ENCODE data around the gene BACH2.

BACH2 gene

DNA sequence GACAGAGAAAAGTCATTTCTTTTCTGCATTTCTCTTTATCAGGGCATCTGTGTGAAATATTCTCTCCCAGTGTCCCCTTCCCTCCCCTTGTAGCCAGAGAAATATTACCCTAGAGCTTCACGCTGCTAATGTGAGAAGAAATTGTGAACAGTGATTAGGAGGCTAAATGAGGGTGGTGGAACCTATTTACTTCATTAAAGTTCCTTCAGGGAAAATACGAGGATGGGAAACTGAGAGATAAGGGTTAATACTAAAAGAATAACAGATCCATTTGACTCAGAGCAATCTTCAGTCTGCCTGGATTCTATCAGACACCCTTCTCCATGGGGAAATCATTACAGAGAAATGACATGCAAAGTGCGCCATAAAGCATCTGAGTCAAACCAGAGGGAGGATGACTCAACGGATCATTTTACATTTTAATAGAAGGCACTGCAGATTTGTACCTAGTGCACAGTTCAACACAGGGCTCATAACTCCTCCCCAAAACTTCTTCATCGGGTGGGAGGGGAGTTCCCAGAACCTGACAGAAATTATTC lies 271.1 kb downstream of the BACH2 start:
- DNase-seq = no peak

DNA sequence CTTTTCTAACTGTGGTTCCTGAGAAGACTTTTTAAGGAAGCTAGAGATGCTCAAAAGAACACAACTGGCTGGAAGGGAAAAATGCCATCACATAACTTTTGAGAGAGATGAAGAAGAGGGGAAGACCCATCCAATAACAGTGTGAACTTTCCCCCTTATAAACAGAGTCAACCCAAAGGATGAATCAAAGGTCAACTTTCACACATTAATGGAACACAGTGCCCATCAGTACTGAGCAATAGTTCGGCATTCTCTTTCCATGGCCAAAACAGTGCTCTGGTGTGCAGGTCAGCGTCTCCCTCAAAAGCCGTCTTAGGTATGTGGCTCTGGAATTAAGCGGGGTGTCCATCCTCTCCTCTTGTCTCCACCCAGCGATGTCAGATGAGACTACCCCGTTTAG lies 272.0 kb downstream of the BACH2 start:
- DNase-seq = no peak

DNA sequence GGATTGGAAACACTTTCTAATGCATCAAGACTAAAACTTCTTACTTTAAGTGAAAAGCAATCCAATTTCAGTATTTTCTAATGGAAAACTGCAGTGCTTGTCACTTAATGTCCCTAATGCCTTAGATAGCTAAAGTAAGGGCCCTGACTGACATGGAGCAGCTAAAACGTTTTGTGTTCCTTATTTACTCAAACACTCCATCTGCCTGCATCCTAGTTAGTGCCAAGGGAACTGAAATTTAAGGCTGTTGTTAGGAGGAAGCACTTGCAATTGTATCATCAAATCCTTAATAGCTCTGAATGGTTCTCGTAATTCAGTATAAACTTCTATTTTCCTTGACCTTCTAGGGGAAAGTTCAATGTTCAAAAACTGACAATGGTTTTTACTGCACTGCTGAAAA lies 274.9 kb downstream of the BACH2 start:
- peak in 1 of 14 donors; percentile 21 for DNase-seq

DNA sequence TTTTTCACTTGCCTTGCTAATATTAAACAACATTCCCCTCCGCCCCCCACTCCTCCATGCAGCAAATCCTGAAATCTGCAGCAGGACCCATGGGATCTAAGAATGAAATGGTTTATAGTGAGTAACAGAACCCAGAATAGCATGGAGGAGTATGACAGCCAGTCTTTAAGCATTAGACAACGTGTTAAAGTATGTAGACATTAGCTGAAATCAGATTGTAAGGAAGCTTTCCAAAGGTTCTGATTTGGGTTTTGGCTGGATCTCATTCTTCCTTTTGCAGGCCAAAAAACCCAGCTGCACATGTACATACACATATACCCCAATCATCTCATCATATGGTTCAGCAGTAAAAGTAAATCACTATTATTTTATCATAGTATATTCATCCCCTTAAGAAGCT lies 275.9 kb downstream of the BACH2 start:
- DNase-seq = no peak

DNA sequence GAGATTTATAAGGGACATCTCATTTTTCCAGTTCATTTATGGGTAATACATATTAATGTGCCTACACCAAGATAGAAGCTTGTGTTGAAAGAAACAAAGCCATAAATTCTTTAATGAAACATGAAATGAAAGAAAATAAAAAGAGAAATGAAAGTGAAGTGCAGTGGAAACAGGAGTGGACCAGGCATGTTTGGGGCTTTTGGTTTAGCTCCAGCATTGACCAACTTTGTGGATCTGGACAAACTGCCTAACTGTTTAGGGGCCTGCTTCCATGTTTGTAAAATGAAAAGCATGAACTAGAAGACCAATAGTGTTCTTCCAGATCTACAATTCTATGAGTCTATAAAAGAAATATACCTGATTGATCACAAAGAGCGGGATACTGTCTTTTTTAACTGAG lies 277.4 kb downstream of the BACH2 start:
- no peak for DNase-seq

DNA sequence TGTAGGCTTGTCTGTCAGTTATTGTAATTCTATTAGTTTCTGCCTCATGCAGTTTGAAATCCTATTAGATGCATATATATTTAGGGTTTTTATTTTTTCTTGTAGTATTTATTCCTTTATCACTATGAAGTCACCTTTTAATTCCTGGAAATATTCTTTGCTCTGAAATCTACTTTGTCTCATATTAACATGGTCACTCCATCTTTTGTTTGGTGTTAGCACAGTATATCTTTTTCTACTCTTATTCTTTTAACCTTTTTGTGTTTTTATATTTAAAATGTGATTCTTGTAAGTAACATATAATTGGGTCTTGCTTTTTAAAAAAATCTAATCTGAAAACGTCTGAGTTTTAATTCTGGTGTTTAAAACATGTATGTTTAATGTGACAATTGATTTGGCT lies 280.8 kb downstream of the BACH2 start:
- DNase-seq = no peak

DNA sequence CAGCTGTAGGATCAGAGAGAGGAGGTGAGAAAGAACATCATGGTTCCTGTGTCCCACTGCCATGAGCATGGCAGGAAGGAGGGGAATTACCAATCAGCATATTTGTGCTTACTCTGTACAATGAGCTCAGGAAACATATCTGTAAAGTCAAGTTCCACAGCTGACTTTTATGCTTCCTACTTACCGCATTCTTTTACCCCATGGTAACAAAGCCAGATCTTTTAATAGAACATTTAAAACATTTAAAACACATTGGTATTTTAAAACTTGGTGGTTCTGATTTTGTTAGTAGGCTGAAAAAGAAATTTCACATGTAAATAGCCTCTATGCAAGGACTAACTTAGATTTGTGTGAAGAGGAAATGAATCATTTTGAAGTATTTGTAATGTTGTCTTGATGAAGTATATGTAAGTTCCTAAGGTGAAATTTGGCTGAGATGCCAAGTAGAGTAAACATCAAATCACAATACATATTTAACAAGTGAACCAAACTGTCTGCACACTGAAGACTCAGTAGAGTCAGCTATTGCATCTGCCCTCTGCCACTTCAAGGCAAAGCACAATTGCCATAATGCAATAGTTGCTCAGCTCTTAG lies 287.6 kb downstream of the BACH2 start:
- no peak for DNase-seq

DNA sequence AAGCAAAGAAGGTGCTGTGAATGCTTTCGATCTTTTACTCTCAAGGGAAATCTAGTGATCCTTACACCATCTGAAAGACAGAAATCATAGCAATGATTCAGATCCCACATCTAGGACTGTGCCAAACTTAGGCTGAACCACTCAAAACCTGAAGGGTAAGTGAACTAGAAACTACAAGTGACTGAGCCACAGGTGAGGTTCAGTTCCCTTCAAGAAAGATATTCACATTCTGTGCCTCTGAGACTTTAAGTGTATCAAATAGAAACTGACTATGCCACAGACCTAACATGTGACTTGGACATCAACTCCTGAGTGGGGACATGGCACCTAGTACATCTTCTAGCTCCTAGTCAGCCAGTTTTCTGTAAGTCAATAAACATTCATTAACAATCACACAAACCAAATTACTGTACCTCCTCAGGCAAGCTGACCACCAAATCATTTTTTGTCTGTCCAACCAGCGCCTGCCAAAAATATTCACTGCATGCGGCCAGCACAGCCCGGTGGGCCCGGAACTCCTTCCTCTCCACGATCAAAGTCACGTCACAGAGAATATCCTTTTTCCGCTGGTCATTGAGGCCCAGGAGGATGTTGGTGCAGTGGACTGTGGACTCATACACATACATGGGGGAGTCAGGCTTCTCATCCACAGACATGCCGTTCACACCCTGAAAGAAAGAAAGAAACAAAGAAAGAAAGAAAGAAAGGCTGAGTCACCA lies 288.3 kb downstream of the BACH2 start:
- DNase-seq = no peak

DNA sequence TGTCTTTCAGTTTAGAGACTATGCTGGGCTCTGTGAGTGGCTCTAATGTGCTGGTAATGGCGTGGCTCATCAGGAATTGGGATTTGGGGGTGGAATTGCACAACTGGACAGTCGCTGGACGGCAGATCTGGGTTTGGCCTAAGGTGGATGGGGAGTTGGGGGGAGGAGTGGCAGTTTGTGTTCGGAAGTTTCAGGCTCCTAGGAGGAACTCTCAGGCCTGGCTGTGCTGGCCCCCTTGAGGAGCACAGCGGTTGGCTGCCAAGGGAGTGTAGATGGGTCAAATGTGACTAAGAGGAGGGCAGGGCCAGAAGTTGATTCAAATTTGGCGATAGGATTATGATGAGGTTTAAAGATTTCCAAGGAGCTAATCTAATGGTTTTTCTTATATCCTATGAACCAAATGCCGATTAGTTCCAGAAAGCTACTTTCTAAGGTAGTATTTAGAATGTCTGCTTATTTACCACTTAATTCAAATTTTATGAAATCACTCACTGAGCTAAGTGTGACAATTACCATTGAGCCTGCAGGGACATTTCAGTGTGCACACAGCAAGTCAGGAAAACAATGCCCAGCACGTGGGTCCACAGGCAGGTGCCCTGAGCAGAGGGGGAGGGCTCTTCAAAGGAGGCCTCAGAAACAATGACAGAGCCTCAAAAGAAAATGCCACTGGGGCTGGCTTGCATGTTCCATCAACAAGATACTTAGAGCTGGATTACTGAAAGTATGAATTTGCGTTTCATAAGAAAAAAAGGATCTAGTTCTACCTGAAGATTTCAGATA lies 291.4 kb downstream of the BACH2 start:
- no peak for DNase-seq

DNA sequence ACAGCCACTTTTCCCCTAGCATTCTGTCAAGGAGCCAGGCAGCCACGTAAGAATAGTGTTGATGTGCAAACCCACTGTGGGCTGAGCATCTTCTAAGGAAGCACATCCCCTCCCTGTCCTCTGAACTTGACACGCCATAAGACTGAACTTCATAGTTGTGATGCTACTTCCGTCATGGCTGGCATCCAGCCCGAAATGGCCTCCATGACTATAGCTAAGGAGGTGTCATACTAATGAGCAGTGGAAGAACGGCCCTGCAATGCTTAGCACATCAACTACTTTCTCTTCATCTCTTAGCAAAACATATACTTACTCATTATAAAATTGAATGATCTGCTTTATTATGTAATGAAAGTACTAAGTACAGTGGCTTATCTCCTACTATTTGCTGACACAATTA lies 292.1 kb downstream of the BACH2 start:
- no peak for DNase-seq

DNA sequence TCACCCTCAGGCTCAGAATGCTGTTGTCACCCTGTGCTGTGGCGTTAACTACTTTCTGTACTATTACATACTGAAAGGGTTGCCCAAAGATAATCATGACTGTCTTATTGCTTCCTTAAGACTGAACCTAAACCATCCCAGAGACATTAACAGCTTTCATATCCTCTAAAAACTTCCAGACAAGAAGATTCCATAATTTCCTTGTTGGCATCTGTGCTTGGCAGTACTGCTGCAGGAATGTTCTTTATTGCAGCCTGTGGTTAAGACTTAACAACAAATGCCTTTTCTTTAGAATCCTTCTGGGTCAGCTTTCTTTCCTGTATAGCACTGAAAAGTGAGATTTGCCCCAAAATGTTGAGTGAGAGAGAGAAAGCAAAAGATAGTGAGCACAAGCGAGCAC lies 292.7 kb downstream of the BACH2 start:
- no peak for DNase-seq

DNA sequence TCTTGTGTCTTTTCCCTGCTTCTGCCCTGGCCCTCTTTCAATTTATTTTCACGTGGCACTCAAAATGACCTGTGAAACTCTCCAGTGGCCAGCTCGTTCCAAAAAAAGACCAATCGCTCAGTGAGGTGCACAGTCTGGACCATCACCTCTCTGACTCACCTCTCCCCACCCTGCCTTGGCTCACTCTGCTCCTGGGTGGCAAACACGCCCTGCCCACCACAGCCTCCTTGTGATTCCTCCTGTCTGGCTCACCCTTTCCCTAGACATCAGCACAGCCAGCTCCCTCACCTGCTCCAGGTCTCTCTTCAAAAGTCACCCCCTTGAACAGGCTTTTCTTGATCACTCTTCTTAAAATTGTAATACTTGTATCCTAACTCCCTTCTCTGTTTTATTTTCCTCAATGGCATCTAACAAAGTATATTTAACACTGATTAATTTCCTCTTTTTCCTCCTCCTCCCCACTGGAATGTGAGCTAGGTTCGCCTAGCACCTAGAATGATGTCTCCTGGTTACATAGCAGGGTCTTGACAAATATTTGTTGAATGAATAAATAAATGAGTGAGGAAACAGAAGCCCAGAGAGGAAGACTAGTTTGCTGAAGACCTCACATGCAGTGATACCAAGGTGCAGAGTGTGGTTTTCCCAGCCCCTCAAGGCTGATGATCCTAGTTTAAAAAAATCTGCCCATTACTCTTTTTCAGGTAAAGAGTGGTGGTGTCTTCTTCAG lies 293.4 kb downstream of the BACH2 start:
- DNase-seq = no peak

DNA sequence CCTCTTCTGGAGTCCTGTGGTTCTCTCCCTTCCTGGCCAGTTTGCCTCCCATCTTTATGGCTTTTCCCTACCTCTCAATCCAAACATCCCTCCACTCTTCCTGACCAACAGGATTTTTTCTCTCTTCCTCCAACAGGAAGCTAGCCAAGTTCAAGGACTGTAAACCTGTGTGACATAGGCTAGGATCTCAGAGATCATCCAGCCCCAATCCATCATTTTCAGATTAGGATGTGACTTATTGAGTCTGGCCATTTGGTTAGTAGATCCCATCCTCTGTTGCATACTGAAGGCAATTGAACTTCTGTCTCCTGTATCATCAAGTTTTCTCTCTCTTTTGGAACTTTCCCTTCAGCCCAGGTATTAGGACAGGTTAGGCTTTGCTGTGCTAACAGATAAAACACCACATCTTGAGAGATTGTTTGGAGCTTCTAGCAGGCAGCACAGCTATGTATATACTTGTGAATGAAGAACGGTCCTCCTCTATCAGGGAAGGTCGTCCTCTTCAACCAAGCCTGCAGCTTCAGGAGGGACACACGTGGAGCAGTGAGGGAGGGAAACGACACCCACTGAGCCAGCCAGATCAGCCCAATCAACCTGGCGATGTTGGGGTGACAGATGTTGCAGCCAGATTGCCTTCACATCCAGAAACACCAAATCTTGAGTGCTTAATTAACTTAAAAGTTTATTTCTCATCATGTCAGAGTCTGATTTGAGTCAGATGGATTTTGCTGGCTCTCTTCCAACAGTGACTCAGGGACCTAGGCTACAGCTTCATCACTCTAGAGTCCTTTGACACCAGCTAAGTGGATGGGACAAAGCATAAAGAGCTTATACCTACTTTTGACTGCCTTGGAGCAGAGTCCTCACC lies 295.5 kb downstream of the BACH2 start:
- DNase-seq = no peak

DNA sequence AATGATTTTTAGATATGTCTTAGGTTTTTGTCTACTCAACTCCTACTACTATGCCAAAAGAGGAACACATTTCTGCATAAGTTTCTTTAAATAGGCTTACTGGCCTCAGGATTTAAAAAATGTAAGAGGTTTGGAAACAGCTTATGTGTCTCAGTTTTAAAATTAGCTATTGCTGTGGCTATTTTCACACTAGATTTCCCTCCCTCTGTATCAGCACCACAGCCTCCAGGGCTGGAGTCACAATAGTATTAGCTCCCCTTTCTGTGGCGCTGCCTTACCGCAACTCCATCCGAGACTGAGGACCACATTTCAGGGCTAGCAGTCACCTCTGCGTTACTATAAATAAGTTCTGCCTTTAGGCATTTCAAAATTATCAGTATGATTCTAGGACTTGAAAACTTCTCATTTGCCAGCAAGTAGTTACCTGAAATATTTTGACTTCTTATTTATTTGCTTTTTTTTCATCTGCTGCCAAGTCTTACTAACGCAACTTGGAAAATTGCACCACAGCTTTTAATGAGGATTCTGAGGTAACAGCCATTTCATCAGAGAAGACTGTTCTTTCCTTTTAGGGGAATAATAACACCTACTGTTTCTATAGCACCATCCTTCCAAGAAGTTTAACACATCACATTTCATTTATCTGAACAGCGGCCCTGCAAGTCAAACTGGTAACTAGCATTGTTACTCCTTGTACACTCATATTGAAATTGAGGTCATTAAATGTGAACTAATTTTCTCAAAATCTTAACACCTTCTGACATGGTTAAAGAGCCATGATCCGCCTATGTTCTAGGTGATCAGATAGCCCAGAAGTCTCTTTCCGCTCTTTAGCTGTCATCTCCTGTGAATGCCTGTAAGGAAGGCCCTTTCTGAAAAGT lies 296.5 kb downstream of the BACH2 start:
- DNase-seq = no peak

DNA sequence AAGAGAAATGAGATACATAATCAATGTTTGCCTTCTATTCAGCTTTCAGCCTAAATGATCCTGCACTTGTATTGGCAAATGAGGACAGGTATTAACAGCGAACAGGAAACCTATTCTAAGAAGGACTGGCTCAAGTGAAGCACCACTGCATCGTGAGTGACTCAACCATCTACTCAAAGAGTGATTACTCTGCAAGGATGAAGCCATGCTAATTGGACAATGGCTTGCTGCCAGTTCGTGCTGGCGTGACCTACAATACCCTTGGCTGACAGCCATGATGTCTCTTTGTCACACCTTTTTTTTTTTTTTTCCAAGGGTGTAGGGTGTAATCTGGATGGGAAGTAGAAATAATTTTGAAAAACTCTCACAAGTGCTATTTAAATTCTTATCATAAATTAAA lies 297.5 kb downstream of the BACH2 start:
- DNase-seq = peak in 1 of 14 donors; percentile 19

DNA sequence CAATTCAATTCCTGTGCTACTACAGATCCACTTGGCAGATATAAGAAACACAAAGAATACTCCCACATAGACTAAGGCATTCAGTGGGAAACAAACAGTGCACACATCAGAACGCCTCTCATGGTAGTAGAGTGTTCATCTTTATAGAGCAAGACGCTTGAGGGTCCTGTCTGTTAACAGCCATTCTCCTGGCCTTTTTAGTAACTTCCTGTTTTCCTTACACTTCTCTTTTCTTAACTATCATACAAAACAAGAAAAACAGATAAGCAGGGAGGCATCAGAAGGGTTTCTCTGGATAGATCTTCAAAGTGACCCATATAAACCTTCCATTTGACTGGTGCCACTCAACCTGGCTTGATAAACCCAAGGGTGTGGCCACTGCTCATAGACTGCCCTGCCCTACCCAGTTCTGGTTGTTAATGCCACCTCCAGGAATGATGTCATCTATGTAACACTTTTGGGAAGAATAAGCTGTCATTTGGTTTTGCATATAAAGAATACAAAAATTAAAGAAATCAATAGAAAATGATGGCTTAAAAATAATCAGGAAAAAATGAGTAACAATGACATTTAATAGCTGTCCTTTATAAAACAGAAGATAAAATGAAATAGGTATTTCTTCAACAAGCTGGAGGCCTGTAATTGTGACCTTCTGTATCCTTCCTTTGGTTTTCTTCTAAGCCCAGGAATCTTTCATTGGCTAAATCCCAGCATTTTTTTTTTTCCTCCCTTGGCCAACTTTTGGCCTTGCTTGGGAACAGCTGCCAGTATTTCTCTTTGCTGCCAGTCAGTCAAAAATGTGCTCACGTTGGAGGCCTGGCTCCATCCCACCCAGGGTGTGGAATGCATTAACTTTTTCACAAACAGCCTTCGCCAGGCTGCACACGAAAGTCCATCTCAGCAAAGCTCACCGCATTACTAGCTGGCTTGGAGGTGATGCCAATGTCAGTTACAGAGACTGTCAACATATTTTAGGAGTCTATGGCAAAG lies 298.9 kb downstream of the BACH2 start:
- DNase-seq = peak in 6 of 14 donors; percentile 1 to 30 (median 18)

DNA sequence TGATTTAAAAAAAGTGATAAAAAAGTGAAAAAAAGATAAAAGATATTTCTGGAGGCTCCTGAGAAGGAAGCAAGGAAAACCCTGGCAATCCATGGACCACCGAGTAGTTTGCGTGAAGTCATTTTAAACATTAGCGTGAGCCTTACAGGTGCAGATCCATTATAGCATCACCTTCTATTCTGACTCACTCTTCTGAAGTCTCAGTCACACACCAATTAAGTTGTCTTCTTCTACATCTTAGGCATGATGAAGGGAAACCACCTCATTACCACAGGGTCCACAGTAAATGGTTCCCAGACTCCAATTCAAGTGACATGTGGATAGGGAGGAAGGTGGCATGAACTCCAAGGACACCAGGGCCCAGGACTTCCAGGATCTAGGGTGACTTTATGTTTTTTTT lies 303.2 kb downstream of the BACH2 start:
- no peak for DNase-seq

DNA sequence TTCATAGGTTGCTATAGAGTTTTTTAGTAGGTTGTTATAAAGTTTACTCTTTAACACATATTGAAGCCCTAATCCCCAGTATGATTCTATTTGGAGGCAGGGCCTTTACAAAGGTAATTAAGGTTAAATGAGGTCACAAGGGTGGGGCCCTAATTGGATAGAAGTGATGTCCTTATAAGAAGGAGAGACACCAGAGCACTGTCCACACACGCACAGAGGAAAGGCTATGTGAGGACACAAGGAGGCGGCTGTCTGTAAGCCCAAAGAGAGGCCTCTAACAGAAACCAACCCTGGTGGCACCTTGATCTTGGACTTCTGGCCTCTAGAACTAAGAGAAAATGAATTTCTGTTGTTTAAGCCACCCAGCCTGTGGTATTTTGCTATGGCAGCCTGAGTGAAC lies 303.8 kb downstream of the BACH2 start:
- DNase-seq = no peak

DNA sequence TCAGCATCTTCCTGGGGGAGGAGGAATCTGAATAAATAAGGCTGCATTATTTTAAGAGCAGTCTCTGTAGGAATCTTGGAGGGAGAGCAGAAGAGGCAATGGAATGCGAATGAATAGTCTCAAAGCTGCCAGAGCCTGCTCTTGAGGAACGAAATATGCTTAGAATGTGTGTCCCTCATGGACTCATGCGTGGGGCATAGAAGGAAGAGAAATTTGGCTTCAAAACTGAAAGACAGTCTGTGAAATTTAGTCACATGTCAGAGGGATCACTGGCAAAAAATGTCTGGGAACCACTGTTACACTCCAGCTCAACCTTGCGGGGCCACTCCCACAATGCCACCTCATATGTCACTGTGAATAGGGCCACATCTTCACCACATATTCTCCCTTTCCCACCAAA lies 306.9 kb downstream of the BACH2 start:
- no peak for DNase-seq

Measured in C1 segment of cervical spinal cord (tissue), 14 donors.